Stimulated activated CD8-positive, alpha-beta memory T cell treated with anti-CD3 and anti-CD28 coated beads, Interleukin-4, amount 100 ng/mL, for 1 hour (primary cell): ENCODE measurements around the gene VPS13D.
"Not testable (repeated sequence)": the region's sequence is repeated elsewhere in the genome, so short reads cannot be mapped to it uniquely, and the experiment has no call there.

Source experiments
- DNase-seq, 2 donors: peaks; one replicate each; pipeline ENCODE4 v3.0.0-alpha.2; 2020; ENCODE audit warnings: low read depth in 2 of 2, low spot score in 1 of 2

VPS13D gene

DNA sequence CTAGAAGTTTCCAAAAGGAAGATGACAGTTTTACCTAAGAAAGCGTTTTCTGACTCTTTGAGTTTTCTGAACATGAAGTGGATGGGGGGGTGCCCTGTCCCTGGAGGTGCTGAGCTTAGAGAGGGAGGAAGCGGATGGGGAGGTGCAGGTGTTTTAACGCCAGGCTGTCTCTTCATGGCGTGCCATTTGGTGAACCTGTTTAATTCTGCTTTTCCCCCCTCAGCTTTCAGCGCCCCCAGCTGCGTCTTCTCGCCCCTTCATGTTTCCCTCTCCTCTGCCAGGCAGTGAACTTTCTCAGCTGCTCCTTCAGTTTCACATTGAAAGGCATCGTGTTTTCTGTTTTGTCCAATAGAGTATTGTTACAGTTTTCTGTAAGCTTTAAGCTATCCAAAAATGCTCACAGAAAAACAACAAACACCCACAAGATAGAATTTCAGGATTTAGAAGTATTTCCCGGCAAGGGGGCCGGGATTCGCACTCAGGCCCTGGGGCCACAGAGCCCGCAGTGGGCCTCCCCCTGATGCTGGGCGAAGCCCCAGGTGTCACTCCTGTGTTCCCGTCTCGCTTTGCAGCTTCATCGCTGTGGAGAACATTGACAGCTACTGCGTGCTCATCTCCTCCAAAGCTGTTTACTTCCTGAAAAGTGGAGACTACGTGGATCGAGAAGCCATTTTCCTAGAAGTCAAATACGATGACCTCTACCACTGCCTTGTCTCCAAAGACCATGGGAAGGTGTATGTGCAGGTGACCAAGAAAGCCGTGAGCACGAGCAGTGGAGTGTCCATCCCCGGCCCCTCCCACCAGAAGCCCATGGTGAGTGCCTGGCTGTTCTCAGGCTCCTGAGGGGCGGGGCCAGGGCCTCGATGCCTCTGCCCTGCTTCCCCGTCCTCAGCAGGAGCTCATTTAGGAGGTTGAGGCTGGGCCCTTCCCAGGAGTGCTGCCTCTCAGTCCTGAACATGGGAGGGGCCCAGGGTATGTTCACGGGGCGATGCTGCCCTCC, 276.8 kb downstream of the VPS13D start:
- no peak for DNase-seq

DNA sequence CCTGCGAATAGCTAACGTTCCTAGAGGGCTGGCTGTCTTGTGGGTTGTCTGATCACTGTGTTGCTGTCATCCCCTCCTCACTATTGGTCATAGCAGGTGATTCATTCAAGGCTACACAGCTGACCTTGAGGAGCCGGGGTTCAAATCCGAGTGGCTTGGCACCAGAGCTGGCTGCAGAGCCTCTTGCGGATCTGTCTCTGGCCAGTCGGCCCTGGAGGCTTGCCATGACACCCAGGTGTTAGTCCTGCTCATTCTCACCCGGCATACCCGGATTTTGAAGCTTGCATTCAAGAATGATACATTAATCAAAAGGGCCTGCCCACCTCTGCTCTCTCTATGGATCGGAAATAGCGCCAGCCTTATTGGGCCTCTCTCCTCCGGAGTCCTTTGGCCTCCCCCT, 277.8 kb downstream of the VPS13D start:
- no peak for DNase-seq

DNA sequence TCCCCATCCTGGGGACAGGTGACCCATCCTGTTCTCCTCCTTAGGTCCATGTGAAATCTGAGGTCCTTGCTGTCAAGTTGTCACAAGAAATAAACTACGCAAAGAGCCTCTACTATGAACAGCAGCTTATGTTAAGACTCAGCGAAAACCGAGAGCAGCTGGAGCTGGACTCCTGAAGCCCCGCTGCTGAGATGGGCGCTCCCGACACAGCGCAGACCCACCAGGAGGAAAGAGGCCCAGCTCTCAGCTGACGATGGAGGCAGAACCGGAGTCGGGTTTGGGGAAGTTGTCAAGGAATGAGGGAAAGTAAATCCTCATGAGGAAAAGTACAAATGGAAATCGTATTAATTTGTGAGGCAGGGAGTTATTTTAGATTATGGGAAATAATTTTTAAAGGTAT, 279.0 kb downstream of the VPS13D start:
- no peak for DNase-seq

DNA sequence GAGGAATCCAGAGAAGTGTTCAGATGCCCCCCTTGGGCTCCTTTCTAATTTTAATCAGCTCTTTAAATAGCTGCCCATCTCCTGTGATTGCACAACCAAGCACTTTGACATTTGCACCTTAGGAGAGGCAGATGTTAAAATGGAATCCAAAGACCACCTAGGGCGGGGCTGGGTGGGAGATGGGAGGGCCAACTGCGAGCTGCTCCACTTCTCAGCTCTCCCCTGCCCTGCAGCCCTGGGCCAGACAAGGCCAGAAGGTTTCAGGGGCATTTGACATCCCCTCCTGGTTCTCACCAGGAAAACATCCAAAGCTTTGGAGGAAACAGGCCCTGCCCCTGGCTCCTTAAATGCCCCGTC, 281.3 kb downstream of the VPS13D start:
- DNase-seq = no peak

DNA sequence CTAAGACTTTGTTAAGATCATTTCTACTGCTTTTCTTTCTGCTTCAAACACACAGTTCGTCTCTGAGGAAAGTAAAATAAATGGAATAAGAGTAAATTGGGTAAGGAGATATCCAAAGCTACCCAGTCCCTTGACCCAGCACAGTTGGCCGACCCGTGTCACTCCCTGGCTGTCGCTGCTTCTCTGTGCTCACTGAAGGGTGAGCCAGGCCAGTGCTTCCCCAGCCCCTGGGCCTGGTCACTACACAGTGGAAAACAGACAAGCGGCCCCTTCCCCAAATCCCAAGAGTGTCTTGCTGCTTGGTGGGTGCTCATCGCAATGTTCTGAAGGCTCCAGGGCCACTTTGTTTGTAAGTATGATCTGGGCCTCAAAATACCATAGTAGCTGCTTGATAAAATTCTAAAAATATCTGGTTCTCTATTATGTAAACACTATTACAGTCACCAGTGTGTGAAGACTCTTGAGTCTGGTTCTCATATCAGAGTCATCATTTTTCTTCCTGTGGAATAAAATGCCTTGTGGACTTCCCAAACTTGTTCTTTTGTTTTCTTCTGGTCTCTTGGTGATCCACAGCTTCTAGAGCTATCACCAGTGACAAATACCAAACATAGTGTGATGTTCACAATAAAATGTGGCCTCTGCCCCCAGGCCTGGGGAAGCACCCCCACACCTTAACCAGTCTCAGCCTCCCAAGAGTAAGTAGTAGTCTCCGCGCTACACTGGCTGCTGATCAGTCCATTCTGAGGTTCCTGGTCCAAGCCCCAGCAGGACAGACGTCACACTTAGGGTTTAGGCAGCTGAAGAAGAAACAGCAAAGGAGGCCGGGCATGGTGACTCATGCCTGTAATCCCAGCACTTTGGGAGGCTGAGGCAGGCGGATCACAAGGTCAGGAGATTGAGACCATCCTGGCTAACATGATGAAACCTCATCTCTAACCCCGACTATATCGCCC, 282.0 kb downstream of the VPS13D start:
- DNase-seq = no peak

DNA sequence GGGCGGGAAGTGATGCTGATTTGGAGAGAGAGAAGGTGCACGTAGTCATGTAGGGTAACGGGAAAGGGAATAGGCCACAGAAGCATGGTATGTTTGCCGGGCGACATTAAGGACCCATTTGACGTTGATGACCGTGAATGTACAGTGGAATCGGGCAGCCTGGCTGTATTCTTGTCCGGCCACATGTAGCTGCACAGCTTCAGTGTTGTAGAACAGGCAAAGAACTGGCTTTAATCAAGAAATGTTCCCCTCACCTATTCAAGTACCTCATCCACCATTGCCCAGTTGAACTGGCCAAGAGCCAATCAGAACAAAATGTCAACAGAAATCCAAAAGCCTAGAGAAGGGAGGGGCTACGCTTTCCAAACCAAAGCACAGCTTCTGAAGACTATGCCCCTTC, 283.4 kb downstream of the VPS13D start:
- no peak for DNase-seq

DNA sequence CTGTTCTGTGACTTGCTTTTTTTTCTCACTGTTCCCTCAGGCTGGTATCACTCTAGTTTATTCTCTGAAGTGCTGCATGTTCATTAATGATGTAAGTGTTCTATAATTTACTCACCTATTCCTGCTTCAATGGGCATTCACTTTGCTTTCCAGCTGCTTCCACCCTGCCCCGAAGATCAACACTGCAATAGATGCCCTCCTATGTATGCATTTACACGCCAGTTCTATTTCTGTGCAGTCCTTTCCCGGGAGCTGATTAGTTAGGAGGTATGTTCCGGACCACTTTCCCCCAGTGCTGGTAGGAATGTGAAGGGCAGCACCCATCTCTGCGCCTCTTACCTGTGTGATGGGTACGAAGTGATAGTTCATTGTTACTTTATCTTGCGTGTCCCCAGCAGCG, 284.8 kb downstream of the VPS13D start:
- no peak for DNase-seq

DNA sequence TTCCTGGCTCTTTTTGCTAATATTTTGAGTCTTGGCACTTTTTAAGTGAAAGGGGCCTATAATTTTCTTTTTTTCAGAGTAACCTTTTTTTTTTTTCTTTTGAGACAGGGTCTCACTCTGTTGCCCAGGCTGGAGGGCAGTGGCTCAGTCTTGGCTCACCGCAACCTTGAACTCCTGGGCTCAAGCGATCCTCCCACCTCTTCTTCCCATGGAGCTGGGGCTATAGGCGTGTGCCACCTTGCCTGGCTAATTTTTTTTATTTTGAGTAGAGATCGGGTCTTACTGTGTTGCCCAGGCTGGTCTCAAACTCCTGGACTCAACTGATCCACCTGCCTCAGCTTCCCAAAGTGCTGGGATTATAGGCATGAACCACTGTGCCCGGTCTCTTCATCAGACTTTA, 285.4 kb downstream of the VPS13D start:
- no peak for DNase-seq

DNA sequence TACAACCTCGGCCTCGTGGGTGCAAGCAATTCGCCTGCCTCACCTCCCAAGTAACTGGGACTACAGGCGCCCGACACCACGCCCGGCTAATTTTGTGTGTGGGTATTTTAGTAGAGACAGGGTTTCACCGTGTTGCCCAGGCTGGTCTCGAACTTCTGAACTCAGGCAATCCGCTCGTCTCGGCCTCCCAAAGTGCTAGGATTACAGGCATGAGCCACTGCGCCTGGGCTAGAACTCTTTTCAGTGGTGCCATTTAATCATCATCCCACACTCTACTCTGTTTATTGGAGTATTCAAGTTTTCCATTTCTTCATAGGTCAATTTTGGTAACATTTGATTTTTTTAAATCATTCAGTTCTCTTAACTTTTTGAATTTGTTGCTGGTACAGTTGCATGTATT, 286.9 kb downstream of the VPS13D start:
- no peak for DNase-seq

DNA sequence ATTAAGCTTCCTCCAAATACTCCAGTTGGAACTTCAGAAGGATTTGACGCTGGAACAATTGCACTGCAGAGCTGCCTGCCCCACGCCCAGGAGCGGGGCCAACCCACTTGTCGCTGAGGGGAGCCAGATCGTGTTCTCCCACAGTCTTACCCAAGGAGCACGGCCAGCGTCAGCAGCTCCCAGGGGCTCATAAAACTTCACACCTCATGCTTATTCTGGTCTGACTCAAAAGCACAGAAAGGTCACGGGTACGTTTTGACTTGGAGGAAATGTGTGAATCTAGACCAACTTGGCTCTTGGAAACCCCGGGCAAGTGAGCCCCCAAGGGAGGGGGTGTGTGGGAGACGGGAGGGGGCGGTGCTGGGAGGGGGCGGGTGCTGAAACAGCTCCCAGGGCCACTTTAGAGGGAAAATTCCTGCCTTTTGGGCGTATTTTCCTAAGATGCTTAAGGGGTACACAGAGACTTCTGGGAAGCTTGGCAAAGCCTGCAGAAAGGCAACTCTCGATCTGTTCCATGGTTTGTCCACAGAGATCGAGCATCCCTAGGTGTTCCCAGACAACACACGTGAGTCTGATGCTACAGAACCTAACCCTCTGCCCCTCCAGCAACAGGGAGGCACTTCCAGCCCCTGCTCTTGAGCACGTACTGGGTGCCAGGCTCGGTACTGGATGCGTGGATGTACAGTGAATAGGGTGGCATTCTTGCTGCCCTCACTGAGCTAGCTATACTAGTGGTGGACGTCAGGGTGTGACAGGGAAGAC, 289.3 kb downstream of the VPS13D start:
- no peak for DNase-seq

DNA sequence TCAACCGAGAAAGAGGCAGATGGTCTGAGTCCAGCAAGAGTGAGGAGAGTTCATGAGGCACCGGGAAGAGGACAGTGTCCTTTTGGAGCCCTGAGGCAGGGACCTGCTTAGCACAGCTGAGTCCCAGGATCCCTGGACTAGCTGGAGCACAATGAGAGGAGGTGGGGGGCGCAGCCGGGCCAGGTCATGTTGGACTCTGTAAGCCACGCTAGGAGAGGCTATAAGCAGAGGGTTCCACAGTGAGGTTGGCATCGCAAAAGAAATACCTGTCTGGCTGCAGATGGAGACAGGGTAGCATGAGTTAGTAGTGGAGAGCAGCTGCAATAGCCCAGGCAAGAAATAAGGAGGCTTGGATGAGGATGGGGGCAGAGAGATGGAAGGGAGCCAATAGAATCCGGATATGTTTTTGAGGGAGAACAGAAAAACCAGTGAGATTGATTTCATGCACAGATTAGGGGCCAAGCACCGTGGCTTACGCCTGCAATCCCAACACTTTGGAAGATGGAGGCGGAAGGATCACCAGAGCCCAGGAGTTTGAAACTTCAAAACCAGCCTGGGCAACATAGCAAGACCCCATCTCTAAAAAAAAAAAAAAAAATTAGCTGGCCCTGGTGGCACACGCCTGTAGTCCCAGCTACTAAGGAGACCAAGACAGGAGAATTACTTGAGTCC, 290.0 kb downstream of the VPS13D start:
- no peak for DNase-seq

DNA sequence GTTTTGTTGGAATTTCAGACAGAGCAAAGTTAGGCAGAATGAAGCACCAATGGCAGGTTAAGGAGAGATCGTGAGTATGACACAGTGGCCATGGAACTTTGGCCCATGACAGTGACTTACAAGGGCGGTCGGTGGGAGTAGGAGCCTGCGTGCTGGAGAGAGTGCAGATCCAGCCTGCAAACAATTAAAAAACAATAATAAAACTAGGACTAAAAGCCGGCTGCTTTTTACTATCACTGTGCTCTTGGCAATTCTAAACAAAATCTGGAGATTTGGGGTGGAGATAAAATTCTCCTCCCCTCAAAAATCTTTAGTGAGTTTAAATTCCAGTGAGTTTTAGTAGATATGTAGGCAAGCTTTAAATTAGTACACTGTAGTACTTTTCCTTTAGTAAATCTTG, 291.3 kb downstream of the VPS13D start:
- DNase-seq = no peak

DNA sequence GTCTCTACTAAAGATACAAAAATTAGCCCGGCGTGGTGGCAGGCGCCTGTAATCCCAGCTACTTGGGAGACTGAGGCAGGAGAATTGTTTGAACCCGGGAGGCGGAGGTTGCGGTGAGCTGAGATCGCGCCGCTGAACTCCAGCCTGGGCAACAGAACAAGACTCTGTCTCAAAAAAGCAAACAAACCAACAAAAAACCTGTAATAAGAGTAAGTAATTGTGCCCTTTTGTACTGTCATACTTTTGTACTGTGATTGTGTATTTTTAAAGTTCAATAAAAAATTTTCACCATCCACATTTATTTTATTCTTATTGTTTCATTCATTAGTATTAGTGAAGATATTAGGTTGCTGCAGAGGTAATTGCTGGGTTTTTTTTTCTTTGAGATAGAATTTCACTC, 292.9 kb downstream of the VPS13D start:
- DNase-seq = not testable (repeated sequence)

DNA sequence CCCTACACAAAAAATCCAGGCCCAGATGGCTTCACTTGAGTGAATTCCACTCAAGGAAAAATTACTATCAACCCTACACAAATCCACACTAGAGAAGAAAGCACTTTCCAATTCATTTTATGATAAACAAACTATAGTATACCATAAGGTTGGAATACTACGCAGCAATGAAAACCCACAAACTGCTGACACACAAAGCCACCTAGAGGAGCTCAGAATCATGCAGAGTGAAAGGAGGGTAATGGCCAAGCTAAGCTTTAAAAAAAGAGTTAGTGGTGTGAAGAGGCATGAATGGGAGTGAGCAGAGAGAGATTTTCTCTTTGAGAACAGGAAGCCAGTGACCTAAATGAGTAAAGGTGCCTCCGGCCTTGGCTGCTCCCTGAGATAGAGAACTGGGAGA, 294.4 kb downstream of the VPS13D start:
- DNase-seq = no peak

DNA sequence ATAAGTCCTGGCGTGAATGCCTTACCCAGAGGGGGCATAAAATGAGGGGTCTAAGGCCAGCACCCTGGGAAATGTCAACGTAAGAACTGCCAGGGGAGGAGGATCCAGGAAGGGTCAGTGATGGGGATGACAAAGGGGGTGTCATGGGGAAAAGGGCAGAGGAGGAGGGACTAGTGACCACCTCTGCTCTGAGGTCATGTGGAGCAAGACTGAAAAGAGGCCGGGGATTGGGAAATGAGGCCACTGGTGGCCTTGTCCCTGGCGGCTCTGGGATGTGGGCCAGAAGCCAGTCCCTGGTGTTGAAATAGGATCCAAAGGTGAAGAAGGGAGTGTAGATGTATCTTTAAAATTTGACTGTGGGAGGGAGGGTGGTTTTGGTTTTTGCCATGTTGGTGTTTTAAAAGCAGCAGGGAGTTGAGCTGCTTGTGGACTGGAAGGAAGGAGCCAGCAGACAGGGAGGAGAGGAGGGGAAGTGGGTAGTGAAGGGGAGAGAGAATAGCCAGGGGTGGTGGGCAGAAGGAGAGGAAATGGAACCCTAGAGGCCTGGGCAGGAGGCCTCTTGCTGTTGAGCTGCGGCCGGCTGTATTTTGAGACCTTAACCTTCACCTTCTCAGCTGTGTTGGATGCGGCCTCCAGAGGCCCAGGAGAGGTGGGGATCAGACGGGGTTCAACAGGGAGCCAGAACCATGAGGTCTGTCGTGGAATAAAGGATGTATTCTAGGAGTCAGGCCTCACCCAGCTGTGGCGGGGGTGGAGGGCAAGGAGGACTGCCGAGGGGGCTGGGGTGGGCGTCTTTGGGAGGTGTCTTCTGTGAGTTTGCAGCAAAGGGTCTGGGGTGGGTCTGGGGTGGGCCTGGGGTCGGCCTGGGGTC, 295.7 kb downstream of the VPS13D start:
- DNase-seq = no peak

DNA sequence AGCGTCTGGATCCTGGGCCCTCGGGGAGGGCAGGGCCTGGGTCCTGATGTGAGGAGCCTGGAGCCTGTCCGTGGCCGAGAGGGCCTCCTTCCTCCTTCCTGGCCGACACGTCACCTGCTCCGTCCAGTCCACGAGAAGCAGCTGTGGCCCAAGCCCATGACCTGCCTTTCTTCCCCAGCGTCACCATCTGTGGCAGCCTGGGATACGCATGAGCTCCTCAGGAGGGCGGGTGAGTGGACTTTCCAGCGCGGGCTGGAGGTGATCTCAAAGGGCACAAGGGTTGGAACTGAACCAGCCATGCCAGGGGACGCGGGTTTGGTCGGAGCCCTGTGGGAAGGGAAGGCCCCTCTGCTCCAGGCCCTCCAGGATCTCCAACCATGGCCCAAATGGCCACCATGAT, 297.7 kb downstream of the VPS13D start:
- no peak for DNase-seq

DNA sequence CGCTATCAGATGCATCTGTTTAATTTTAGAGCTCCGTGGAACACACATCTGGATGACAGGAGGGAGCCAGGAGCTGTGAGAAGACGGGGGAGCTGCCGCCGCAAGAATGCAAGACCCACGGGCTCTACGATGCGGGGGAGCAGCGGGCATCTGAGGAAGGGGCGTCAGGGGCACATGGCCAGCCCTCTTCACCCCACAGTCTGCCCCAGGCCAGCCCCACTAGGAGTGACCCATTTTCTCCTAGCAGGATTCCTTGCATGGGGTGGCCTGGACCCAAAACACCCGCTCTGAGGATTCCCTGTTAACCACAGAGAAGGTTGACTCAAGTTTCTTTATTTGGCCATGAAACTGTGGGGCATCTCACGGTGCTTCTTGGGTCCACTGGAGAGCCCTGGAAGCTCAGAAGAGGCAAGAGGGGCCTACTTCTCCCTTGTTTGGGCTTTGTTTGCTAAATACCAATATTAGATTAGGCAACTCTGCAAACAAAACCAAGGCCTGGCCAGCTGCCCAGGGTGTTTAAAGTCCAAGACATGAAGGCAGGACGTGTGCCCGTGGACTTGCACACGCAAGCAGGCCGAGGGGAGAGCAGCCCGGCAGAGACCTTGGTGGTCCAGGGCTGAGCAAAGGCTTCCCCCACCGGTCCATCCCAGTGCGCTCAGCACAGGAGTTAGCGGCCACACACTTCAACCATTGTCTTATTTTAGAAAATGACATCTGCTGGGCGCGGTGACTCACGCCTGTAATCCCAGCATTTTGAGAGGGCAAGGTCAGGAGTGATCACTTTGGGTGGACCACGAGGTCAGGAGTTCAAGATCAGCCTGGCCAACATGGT, 298.4 kb downstream of the VPS13D start:
- no peak for DNase-seq

DNA sequence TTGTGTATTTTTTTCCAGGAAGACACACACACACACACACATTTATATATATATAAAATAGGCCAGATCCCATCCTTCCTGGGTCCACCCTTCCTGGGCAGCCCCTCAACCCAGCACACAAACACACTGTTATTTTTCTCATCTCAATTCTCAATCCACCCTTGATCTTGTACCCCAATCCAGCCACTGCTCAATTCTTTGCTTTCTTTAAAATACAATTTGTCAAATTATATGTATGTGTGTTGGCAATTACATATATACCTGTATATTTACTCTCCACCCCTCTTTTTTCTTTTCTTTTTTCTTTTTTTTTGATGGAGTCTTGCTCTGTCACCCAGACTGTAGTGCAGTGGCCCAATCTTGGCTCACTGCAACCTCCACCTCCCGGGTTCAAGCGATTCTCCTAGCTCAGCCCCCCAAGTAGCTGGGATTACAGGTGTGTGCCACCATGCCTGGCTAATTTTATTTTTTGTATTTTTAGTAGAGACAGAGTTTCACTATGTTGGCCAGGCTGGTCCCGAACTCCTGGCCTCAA, 299.9 kb downstream of the VPS13D start:
- no peak for DNase-seq
